Neural crest cell (in vitro differentiated cells): ENCODE measurements around the gene CCDC159. TPM values are rescaled to one million over a fixed set of nuclear protein-coding genes. Genes with fewer than 3 reads are reported as not detected.
"Not testable (repeated sequence)": the region's sequence is repeated elsewhere in the genome, so short reads cannot be mapped to it uniquely, and the experiment has no call there.

Source experiments
- DNase-seq: peaks from one replicate; pipeline ENCODE4 v3.0.0; 2021; ENCODE audit warnings: low read depth, mixed read lengths, low spot score
- H3K27ac Mint-ChIP-seq: one replicate; pipeline ENCODE4 v1.8.0; 2021; ENCODE audit warnings: mild to moderate bottlenecking, mixed read lengths; ENCODE audit not compliant: unreplicated experiment
- H3K27me3 Mint-ChIP-seq: 2 replicates; pipeline ENCODE4 v1.8.0; 2021; ENCODE audit warnings: low read depth, mild to moderate bottlenecking, mixed read lengths
- H3K36me3 Mint-ChIP-seq: 2 replicates; pipeline ENCODE4 v1.8.0; 2021; ENCODE audit warnings: low read depth, mild to moderate bottlenecking, mixed read lengths
- H3K4me1 Mint-ChIP-seq: 2 replicates; pipeline ENCODE4 v1.8.0; 2021; ENCODE audit warnings: mixed read lengths
- H3K4me3 Mint-ChIP-seq: one replicate; pipeline ENCODE4 v1.8.0; 2021; ENCODE audit warnings: mild to moderate bottlenecking, mixed read lengths
- H3K9me3 Mint-ChIP-seq: 2 replicates; pipeline ENCODE4 v1.8.0; 2021; ENCODE audit warnings: mixed read lengths
- total RNA-seq: library from RNA; stranded (reverse); gene quantifications from 2 replicates; pipeline ENCODE4 v1.2.1, GENCODE V29; 2021
- TF ChIP-seq, protein P1 (sequence below): fragments of 200-600 bp; sonication (generic); conservative IDR thresholded peaks from 2 replicates; pipeline ENCODE4 v1.5.0; 2021; ENCODE audit warnings: antibody characterized with exemption, mild to moderate bottlenecking

CCDC159 gene
- total RNA-seq, 1 donor from 2014 or later = 10.3 TPM

DNA sequence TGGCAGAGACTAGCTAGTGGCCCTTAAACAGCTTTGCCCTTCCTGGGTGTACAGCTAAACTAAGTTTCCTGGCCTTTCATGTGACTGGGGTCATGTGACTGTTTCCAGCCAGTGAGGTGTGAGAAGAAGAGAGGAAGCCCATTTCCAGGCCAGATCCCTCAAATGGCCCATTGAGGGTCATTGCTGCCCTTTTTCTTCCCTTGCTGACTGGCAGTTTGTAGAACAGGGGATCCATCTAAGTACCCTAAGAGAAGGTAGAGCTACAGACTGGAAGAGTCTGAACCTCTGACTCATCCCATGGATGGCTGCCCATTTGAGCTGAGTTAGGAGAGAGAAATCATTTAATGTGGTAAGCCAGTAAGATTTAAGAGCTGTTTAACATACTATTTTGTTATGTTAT is 30.9 kb downstream of the CCDC159 start:
- no peak for DNase-seq
- peaks cover 13% of the 10 kb centered on the region for H3K27me3 Mint-ChIP-seq
- H3K36me3 Mint-ChIP-seq = no peaks in the 10 kb centered on the region
- peak overlapping the region; percentile 34 for H3K4me3 Mint-ChIP-seq
- H3K9me3 Mint-ChIP-seq = no peaks in the 10 kb centered on the region
- TF ChIP-seq, protein P1, sequence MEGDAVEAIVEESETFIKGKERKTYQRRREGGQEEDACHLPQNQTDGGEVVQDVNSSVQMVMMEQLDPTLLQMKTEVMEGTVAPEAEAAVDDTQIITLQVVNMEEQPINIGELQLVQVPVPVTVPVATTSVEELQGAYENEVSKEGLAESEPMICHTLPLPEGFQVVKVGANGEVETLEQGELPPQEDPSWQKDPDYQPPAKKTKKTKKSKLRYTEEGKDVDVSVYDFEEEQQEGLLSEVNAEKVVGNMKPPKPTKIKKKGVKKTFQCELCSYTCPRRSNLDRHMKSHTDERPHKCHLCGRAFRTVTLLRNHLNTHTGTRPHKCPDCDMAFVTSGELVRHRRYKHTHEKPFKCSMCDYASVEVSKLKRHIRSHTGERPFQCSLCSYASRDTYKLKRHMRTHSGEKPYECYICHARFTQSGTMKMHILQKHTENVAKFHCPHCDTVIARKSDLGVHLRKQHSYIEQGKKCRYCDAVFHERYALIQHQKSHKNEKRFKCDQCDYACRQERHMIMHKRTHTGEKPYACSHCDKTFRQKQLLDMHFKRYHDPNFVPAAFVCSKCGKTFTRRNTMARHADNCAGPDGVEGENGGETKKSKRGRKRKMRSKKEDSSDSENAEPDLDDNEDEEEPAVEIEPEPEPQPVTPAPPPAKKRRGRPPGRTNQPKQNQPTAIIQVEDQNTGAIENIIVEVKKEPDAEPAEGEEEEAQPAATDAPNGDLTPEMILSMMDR = no peak
- no peak overlapping the region for H3K27ac Mint-ChIP-seq
- H3K4me1 Mint-ChIP-seq = peaks cover 34% of the 10 kb centered on the region

DNA sequence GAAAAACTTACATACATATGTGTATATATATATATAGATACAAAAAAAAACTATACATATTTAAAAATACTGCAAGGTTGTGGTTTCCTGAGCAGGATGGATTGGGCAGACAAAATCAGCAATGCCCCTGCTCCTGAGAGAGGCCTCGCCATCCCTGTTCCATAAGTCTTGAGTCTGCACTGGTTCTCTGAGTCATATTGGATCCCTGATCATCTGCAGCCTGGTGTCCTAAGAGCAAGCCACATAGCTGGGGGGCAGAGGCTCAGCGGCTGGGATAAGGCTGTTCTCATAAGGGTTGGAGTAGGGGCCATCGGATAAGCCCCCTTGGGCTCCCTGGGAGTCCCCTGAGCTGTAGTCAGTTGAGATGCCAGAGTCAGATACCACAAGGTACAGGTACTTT is 31.4 kb downstream of the CCDC159 start:
- no peak for DNase-seq

DNA sequence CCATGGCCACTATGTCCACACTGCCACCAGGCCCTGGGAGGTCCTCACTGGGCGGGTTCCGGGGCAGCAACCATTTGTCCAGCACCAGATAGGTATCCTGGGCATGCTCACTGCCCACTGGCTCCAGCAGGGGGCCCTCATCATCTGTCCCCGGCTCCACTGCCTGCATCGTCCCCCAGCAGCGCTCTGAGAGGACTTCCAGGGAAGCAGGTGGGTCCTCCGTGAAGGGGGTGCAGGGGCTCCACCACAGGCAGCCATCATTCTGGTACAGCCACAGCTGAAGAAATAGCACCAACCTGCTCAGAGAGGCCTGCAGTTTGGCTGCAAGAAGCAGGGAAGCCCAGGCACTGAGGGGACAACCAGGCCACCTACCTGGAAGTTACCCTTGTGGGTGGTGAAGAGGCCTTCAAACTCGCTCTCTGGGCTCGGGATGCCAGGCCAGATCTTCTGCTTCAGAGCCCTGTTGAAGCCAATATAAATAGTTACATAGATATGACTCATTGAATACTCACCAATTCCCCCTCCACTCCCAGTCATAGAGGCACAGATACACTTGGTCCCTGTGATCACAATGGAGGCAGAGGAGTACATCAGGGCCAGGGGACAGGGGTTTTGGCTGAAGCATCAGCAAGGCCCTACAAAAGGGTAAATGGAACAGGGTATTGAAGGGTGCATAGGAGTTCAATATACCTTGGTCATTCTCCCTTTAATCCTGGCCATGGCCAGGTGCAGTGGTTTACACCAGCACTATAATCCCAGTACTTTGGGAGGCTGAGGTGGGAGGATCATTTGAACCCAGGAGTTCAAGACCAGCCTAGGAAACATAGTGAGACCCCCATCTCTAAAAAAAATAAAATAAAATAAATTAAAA is 32.2 kb downstream of the CCDC159 start:
- Mint-ChIP-seq H3K36me3 (no peaks in the 10 kb centered on the region), H3K27me3 (peaks cover 26% of the 10 kb centered on the region), H3K4me1 (peaks cover 37% of the 10 kb centered on the region), H3K27ac (no peak overlapping the region), H3K9me3 (no peaks in the 10 kb centered on the region), H3K4me3 (peak overlapping the region; percentile 72)
- TF ChIP-seq, protein P1 = peak; percentile 70
- peak; percentile 74 for DNase-seq

More for the DNA sequence above, 31.4 kb downstream of the CCDC159 start:
- TF ChIP-seq, protein P1 = no peak
- no peaks in the 10 kb centered on the region for H3K36me3 Mint-ChIP-seq
- H3K9me3 Mint-ChIP-seq = no peaks in the 10 kb centered on the region
- H3K27me3 Mint-ChIP-seq = peaks cover 18% of the 10 kb centered on the region
- no peak overlapping the region for H3K4me3 Mint-ChIP-seq
- no peak overlapping the region for H3K27ac Mint-ChIP-seq
- H3K4me1 Mint-ChIP-seq = peaks cover 36% of the 10 kb centered on the region

DNA sequence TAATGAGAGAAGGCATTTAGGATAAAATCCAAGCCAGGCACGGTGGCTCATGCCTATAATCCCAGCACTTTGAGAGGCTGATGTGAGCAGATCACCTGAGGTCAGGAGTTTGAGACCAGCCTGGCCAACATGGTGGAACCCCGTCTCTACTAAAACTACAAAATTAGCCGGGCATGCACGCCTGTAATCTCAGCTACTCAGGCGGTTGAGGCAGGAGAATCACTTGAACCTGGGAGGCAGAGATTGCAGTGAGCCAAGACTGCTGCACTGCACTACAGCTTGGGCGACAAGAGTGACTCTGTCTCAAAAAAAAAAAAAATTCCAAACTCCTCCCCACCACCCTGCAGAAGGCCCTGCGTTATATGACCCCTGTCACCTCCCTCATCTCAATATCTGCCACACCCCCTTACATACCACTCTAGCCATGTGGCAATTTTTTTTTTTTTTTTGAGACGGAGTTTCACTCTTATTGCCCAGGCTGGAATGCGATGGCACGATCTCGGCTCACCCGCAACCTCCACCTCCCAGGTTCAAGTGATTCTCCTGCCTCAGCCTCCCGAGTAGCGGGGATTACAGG is 33.0 kb downstream of the CCDC159 start:
- H3K27ac Mint-ChIP-seq, H3K36me3 Mint-ChIP-seq, DNase-seq, H3K9me3 Mint-ChIP-seq, H3K4me3 Mint-ChIP-seq: not testable (repeated sequence)
- peaks cover 38% of the 10 kb centered on the region for H3K4me1 Mint-ChIP-seq
- peaks cover 33% of the 10 kb centered on the region for H3K27me3 Mint-ChIP-seq

DNA sequence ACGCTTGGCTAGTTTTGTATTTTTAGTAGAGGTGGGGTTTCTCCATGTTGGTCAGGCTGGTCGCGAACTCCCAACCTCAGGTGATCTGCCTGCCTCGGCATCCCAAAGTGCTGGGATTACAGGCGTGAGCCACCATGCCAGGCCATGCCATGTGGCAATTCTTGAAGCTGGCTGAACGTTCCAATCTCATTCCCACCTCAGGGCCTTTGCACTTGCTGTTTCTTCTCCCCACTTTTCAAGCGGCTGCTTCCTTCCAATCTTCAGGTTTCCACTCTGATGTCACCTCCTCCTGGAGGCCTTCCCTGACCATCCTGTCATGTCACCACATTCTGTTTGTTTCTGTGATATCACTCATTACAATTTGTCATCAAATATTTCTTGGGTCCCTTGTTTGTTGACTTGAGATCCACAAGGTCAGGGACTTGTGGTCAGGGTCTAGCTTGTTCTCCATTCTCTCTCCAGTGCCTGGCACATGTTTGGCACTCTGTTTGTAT is 33.6 kb downstream of the CCDC159 start:
- TF ChIP-seq, protein P1 = no peak
- H3K9me3 Mint-ChIP-seq = no peaks in the 10 kb centered on the region
- H3K27ac Mint-ChIP-seq = no peak overlapping the region
- DNase-seq = no peak
- peaks cover 43% of the 10 kb centered on the region for H3K4me1 Mint-ChIP-seq
- no peaks in the 10 kb centered on the region for H3K36me3 Mint-ChIP-seq
- H3K4me3 Mint-ChIP-seq = peak overlapping the region; percentile 99
- peaks cover 38% of the 10 kb centered on the region for H3K27me3 Mint-ChIP-seq
